SU-DHL-6 (cell line): ENCODE data around the gene YIF1A.

ENCODE experiments used
- H2AFZ ChIP-seq: fragments of 200-600 bp; sonication (generic); 2 replicates; pipeline ENCODE4 v1.6.1; 2014; ENCODE audit warnings: low read depth, mild to moderate bottlenecking, moderate library complexity, mixed read lengths, antibody characterized with exemption, low read length; ENCODE audit not compliant: severe bottlenecking
- H3F3A ChIP-seq: fragments of 200-600 bp; shearing (Covaris generic); 2 replicates; pipeline ENCODE4 v1.6.0; 2016; ENCODE audit warnings: antibody characterized with exemption, mild to moderate bottlenecking; ENCODE audit not compliant: insufficient read depth
- H3K27ac ChIP-seq: fragments of 200-600 bp; sonication (generic); 2 replicates; pipeline ENCODE4 v1.5.1; 2016; ENCODE audit warnings: low read depth, mild to moderate bottlenecking, low read length, moderate library complexity, mixed read lengths
- H3K27me3 ChIP-seq: fragments of 200-600 bp; sonication (generic), shearing (Covaris generic); 2 replicates; pipeline ENCODE4 v1.6.0; 2014; ENCODE audit warnings: mild to moderate bottlenecking, low read length
- H3K36me3 ChIP-seq: fragments of 200-600 bp; sonication (generic); 2 replicates; pipeline ENCODE4 v1.6.1; 2014; ENCODE audit warnings: mild to moderate bottlenecking, low read length, mixed read lengths
- H3K4me2 ChIP-seq: fragments of 300-600, 200-600 bp; shearing (Covaris generic), sonication (generic); 2 replicates; pipeline ENCODE4 v1.6.0; 2014; ENCODE audit warnings: low read length, low read depth, mild to moderate bottlenecking; ENCODE audit not compliant: poor library complexity, severe bottlenecking
- H3K4me3 ChIP-seq: fragments of 200-600 bp; sonication (generic); 2 replicates; pipeline ENCODE4 v1.5.1; 2014; ENCODE audit warnings: antibody characterized with exemption, low read length, mild to moderate bottlenecking, mixed read lengths; ENCODE audit not compliant: insufficient read depth, poor library complexity, severe bottlenecking
- H3K79me2 ChIP-seq: fragments of 200-600 bp; sonication (generic); 2 replicates; pipeline ENCODE4 v1.6.1; 2014; ENCODE audit warnings: mild to moderate bottlenecking, low read length, moderate library complexity; ENCODE audit not compliant: insufficient read depth
- H3K9ac ChIP-seq: fragments of 200-600 bp; sonication (generic); 2 replicates; pipeline ENCODE4 v1.7.0; 2014; ENCODE audit warnings: mild to moderate bottlenecking, low read length
- H3K9me2 ChIP-seq: fragments of 200-600 bp; sonication (generic); replicated peaks from 2 replicates; pipeline ENCODE4 v1.6.1; 2014; ENCODE audit warnings: low read length; ENCODE audit not compliant: insufficient read depth
- H3K9me3 ChIP-seq: fragments of 200-600 bp; sonication (generic); 2 replicates; pipeline ENCODE4 v1.6.1; 2014; ENCODE audit warnings: low read length, mixed read lengths; ENCODE audit not compliant: insufficient read depth
- H4K20me1 ChIP-seq: fragments of 200-600 bp; sonication (generic); 2 replicates; pipeline ENCODE4 v1.6.1; 2014; ENCODE audit warnings: low read depth, mild to moderate bottlenecking, antibody characterized with exemption, low read length, moderate library complexity, mixed read lengths
- EZH2phosphoT487 ChIP-seq: fragments of 200-600 bp; sonication (generic), shearing (Covaris generic); conservative IDR thresholded peaks from 2 replicates; pipeline ENCODE4 v1.6.1; 2018; ENCODE audit warnings: mild to moderate bottlenecking, antibody characterized with exemption, low read length, moderate library complexity, mixed read lengths
- TF ChIP-seq, protein P1 (sequence below): fragments of 200-600 bp; sonication (generic); IDR thresholded peaks from one replicate; pipeline ENCODE4 v1.5.1; 2017; ENCODE audit warnings: antibody characterized with exemption, mild to moderate bottlenecking, low read length, moderate library complexity; ENCODE audit not compliant: insufficient read depth, poor library complexity, severe bottlenecking

The YIF1A gene

GRCh38 chr11:66275396-66275795 is 13.5 kb downstream of the YIF1A start:
- Histone ChIP-seq H3F3A (no peaks in the 10 kb centered on the region), H3K27me3 (no peaks in the 10 kb centered on the region), H3K79me2 (peaks cover 5% of the 10 kb centered on the region), H3K9me2 (no peaks in the 10 kb centered on the region), H3K27ac (no peak overlapping the region), H3K9me3 (no peaks in the 10 kb centered on the region), H3K4me2 (no peak overlapping the region), H3K9ac (no peak overlapping the region), H4K20me1 (no peaks in the 10 kb centered on the region; the same call in 1 of the 2 replicates), H3K4me3 (no peak overlapping the region), H3K36me3 (0 out of 2 replicates have a peak, but pooled peaks cover 5% of the 10 kb centered on the region), H2AFZ (no peak overlapping the region)
- no peak for TF ChIP-seq EZH2phosphoT487
- TF ChIP-seq, protein P1, sequence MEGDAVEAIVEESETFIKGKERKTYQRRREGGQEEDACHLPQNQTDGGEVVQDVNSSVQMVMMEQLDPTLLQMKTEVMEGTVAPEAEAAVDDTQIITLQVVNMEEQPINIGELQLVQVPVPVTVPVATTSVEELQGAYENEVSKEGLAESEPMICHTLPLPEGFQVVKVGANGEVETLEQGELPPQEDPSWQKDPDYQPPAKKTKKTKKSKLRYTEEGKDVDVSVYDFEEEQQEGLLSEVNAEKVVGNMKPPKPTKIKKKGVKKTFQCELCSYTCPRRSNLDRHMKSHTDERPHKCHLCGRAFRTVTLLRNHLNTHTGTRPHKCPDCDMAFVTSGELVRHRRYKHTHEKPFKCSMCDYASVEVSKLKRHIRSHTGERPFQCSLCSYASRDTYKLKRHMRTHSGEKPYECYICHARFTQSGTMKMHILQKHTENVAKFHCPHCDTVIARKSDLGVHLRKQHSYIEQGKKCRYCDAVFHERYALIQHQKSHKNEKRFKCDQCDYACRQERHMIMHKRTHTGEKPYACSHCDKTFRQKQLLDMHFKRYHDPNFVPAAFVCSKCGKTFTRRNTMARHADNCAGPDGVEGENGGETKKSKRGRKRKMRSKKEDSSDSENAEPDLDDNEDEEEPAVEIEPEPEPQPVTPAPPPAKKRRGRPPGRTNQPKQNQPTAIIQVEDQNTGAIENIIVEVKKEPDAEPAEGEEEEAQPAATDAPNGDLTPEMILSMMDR: no peak

- H3K9me2 ChIP-seq: no peaks in the 10 kb centered on the region
- no peaks in the 10 kb centered on the region for H3F3A ChIP-seq
- H4K20me1 ChIP-seq: no peaks in the 10 kb centered on the region; the same call in 1 of the 2 replicates
- no peak for TF ChIP-seq EZH2phosphoT487
- TF ChIP-seq, protein P1: no peak
- H3K36me3 ChIP-seq: 0 out of 2 replicates have a peak, but pooled peaks cover 5% of the 10 kb centered on the region
- H3K79me2 ChIP-seq: peaks cover 17% of the 10 kb centered on the region
- H3K27ac ChIP-seq: no peak overlapping the region
- H3K4me2 ChIP-seq: no peak overlapping the region
- no peaks in the 10 kb centered on the region for H3K27me3 ChIP-seq
- no peak overlapping the region for H3K4me3 ChIP-seq
- no peak overlapping the region for H3K9ac ChIP-seq
- H2AFZ ChIP-seq: no peak overlapping the region
- H3K9me3 ChIP-seq: no peaks in the 10 kb centered on the region
These were observed 14.7 kb downstream of the YIF1A start for GRCh38 chr11:66274219-66274618.

- Histone ChIP-seq H3K9ac (no peak overlapping the region), H4K20me1 (no peaks in the 10 kb centered on the region; the same call in 1 of the 2 replicates), H3K27ac (no peak overlapping the region), H3K9me3 (no peaks in the 10 kb centered on the region), H3K4me2 (no peak overlapping the region), H3K36me3 (0 out of 2 replicates have a peak, but pooled peaks cover 5% of the 10 kb centered on the region), H2AFZ (no peak overlapping the region), H3F3A (peaks cover 6% of the 10 kb centered on the region), H3K27me3 (no peaks in the 10 kb centered on the region), H3K9me2 (no peaks in the 10 kb centered on the region), H3K4me3 (no peak overlapping the region), H3K79me2 (peaks cover 24% of the 10 kb centered on the region)
- no peak for TF ChIP-seq EZH2phosphoT487
- TF ChIP-seq, protein P1: no peak
These were observed 16.3 kb downstream of the YIF1A start for GRCh38 chr11:66272596-66272995.
